Globus pallidus (tissue), 1 donor: ENCODE data around the gene SGMS1.
"Not testable (repeated sequence)": the region's sequence is repeated elsewhere in the genome, so short reads cannot be mapped to it uniquely, and the experiment has no call there.

Source experiments
- DNase-seq: peaks from one replicate; pipeline ENCODE4 v3.0.0-alpha.2; 2015; ENCODE audit warnings: low spot score

SGMS1 gene

DNA sequence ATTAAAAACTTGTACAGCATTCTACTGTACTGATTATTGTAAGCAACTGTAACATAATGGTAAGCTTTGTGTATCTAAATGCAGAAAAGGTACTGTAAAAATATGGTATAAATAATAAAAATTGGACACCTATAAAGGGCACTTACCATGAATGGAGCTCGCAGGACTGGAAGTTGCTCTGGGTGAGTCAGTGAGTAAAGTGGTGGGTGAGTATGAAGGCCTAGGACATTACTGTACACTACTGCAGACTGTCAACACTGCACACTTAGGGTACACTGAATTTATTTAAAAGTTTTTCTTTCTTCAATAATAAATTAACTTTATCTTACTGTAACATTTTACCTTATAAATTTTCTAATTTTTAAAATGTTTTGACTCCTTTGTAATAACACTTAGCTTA is 253.8 kb downstream of the SGMS1 start:
- no peak for DNase-seq

DNA sequence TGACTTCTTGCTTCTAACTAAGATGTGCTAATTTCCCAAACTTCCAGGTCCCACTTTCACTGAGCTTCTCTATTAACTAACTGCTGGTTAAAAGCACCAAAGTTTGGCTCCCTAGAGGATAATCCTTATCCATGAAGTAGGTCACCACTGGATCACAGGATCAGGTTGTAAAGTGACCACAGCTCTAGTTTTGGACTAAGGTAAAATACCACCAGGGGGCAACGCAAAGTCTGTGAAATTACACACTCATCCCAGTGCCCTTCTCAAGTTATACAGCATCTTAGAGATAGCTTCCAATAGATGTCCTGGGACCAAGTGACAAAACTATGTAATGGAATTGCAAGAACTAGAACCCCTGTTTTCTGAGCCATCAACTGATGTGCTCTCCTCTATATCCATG is 256.0 kb downstream of the SGMS1 start:
- no peak for DNase-seq

DNA sequence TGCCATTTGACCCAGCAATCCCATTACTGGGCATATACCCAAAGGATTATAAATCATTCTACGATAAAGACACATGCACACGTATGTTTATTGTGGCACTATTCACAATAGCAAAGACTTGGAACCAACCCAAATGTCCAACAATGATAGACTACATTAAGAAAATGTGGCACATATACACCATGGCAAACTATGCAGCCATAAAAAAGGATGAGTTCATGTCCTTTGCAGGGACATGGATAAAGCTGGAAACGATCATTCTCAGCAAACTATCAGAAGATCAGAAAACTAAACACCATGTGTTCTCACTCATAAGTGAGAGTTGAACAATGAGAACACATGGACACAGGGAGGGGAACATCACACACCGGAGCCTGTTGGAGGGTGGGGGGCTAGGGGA is 257.3 kb downstream of the SGMS1 start:
- not testable (repeated sequence) for DNase-seq

DNA sequence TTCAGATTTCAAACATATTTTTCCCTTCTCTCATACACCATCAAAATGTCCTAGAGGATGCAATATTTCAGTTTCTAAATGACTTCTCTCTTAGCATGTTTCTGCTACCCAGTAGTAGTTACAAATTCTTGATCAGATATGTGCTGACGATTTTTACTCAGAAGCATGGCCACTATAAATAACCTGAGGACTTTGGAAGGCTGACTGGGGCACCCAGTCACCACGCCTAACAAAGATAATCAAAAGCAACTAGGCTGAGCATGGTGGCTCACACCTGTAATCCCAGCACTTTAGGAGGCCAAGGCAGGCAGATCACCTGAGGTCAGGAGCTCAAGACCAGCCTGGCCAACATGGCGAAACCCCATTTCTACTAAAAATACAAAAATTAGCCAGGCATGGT is 259.0 kb downstream of the SGMS1 start:
- DNase-seq: not testable (repeated sequence)

DNA sequence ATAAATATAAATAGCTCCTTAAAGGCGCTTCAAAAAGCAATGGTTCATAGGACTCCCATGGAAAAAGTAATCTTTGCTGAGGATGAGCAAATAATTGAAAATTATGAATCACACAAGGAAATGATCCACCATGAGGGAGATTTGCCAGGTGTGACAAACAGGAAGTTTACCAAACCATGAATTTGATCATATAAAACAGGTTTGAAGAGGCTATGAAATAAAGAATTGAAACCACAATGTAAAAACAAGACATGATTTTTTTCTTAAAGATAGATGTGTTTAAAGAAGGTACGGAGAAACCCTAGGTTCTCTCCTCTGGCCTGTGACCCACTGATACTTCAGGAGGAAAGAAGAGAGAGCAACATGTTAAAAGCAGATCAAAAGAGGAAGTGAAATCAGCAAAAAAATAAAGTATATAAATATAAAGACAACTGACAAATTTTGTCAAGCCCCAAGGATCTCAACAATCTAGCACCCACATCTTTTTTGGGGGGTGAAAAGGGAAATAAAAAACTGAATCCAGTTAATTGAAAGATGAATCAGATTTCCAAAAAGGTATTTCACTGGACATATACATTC is 261.1 kb downstream of the SGMS1 start:
- DNase-seq: no peak

DNA sequence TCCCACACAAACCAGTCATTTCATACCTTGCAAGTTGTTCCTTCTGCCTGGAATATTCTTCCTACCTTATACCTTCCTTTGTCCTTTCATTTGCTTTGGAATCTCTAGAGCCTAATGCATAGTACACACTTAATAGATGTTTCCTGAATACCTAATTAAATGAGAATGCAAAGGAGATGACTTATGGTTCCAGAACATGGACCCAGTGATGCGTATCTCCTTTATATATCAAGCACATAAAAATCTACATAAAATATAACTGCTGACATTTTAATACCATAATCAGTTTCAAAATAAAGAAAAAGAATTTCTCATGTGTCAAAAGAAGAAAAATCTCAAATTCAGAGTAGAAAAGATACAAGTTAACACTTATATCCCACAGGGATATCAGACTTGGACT is 261.8 kb downstream of the SGMS1 start:
- no peak for DNase-seq

DNA sequence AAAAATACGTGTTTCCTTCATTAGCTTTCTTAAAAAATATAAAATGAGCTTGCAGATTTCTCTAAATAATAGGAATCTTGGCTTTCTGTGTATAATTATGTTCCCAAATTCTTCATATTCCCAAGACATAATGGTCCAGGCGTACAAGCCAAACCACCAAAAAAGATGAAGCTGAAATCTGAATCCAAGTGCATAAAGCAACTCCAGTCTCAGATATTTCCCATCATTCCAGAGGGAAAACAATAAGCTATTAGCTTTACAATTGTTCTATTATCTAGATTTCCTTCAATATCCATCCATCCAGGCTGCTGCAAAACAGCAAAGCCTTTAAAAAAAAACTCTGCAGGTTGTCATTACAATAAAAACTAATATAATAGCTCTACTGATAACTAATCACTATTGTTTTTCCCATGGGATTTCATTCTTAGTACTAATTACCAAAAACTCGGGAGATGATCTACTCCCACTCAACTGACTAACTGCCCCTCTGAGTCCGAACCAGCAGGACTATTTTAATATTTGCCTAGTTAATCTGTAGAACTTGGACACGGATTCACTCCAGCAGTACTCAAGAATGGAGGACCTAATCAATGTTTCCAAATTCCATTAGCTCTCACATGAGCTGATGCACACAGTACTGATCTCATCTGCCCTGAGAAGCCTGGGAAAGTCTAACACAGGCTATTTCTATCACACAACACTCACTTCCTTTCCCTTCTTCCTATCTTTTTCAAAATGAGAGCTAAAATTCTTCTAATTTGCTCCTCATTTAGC is 263.5 kb downstream of the SGMS1 start:
- DNase-seq: peak; percentile 69

DNA sequence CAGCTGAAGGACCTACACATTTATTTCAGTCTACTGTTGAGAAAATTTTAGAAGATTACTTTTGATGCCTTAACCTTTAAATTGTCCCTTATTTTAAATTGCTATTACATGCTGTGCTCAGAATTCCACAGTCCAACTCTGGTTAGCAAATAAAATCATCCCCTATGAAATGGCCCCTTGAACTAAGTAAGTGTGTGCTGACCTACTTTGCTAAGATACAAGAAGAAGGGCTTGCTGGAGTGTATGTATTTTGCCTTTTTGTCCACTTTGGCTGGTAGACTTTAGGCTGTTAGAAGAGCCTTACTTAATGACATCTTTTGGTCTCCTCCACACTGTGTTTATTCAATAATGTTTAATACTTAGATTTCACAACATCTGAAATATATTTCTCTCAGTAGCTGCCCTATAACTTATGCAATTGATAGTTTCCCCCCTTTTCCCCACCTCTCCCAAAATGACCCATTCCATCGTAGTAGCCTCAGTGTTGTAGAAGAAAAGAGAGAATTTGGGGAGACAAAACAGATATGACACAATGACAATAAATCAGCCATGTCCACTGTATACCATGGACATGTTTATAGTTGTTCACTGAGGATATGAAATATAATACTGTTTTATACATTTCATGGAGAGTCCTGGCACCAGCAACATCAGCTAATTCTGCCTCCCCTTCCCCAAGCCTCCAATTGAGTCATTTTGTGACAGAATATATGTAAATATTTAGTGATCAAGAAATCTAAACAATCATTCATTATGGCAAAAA is 264.6 kb downstream of the SGMS1 start:
- DNase-seq: no peak

DNA sequence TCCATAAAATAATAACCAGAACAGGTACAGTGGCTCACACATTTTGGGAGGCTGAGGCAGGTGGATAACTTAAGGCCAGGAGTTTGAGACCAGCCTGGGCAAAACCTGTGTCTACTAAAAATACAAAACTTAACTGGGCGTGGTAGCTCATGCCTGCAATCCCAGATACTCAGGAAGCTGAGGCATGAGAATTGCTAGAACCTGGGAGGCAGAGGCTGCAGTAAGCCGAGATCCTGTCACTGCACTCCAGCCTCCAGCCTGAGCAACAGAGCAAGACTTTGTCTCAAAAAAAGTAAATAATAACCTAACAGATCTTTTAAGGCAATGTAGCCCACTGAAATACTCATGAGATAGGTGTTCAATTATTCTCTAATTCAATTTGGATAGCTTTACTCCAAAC is 265.3 kb downstream of the SGMS1 start:
- DNase-seq: no peak

DNA sequence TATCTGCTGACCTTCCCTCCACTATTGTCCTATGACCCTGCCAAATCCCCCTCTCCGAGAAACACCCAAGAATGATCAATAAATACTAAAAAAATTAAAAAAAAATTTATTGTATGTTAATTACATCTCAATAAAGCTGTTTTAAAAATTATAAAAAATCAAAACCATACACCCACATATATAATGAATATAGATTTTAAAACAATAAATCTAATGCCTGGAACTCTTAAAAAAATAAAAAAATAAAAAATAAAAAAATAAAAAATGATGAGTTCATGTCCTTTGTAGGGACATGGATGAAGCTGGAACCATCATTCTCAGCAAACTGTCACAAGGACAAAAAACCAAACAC is 267.3 kb downstream of the SGMS1 start:
- not testable (repeated sequence) for DNase-seq

DNA sequence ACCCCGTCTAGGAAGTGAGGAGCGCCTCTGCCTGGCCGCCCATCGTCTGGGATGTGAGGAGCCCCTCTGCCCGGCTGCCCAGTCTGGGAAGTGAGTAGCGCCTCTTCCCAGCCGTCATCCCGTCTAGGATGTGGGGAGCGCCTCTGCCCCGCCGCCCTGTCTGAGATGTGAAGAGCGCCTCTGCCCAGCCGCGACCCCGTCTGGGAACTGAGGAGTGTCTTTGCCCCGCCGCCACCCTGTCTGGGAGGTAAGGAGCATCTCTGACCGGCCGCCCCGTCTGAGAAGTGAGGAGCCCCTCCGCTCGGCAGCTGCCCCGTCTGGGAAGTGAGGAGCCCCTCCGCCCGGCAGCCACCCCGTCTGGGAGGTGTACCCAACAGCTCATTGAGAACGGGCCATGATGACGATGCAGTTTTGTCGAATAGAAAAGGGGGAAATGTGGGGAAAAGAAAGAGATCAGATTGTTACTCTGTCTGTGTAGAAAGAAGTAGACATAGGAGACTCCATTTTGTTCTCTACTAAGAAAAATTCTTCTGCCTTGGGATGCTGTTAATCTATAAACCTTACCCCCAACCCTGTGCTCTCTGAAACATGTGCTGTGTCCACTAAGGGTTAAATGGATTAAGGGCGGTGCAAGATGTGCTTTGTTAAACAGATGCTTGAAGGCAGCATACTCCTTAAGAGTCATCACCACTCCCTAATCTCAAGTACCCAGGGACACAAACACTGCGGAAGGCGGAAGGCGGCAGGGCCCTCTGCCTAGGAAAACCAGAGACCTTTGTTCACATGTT is 267.9 kb downstream of the SGMS1 start:
- not testable (repeated sequence) for DNase-seq

DNA sequence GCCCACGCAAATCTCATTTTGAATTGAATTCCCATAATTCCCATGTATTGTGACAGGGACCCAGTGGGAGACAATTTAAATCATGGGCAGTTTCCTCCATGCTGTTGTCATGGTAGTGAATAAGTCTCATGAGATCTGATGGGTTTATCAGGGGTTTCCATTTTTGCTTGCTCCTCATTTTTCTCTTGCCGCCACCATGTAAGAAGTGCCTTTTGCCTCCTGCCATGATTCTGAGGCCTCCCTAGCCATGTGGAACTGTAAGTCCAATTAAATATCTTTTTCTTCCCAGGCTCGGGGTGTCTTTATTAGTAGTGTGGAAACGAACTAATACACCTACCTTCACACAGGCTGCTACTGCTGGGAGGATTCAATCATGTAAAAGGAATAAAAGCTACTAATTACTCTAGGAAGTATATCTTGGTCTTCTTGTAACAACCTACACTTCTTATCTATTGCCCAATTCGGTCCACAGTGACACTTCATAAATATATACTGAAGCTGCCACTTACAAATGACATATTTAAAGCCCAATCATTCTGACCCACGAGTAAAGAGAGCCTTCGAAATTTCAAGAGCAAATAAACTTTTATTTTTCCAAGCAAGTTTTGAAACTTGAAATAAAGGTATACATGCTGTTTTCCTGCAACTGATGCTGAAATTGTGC is 272.1 kb downstream of the SGMS1 start:
- no peak for DNase-seq

DNA sequence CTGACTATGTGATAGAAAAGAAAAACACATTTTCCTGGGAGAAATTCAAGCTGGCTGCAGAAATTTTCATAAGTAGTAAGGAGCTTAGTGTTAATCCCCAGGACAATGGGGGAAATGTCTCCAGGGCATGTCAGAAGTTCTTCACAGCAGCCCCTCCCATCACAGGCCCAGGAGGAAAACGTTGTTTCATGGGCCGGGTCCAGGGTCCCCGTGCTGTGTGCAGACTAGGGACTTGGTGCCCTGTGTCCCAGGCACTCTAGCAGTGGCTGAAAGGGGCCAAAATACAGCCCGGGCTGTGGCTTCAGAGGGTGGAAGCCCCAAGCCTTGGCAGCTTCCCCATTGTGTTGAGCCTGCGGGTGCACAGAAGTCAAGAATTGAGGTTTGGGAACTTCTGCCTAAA is 273.4 kb downstream of the SGMS1 start:
- DNase-seq: no peak

DNA sequence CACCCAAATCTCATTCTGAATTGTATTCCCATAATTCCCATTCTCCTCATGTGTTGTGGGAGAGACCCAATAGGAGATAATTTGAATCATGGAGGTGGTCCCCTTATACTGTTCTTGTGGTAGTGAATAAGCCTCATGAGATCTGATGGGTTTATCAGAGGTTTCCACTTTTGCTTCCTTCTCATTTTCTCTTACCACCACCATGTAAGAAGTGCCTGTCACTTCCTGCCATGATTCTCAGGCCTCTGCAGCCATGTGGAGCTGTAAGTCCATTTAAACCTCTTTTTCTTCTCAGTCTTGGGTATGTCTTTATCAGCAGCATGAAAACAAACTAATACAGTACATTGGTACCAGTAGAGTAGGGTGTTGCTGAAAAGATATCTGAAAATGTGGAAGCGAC is 274.2 kb downstream of the SGMS1 start:
- DNase-seq: no peak

DNA sequence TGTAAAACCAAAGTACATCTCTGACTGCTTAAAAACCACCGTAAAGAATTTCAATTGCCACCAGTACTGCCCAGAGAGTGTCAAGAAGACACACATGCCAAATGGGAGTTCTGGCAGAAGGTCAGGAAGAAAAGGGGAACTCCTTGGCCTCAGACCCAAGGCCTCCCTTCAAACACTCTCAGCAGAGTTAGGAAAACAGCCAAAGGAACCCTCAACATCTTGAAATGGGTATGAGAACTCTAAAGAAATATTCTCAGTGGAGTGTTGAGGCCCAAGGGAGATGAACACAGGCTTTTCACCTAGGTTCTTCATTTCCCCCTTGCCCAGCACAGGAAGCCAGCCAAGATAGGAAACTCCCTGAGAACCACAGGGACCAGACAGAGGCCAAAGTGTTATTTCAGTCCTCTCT is 276.4 kb downstream of the SGMS1 start:
- DNase-seq: no peak

DNA sequence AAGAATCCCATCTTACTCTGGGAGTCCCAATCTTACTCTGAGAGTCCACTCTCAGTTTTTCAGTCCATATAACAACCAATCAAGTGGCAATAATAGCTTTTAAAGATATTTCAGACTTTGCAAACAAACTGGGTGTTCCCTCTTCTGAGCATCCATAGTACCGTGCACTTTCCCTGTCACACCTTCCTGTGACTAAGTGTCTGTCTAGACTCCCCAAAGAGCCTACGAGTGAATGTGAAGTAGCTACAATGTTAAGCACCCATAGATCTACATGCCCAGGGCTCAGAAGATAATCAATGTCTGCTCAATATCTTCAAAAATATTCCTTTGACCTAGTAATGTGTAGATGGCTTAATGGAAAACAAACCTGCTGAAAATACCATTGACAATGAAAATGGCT is 276.8 kb downstream of the SGMS1 start:
- no peak for DNase-seq

DNA sequence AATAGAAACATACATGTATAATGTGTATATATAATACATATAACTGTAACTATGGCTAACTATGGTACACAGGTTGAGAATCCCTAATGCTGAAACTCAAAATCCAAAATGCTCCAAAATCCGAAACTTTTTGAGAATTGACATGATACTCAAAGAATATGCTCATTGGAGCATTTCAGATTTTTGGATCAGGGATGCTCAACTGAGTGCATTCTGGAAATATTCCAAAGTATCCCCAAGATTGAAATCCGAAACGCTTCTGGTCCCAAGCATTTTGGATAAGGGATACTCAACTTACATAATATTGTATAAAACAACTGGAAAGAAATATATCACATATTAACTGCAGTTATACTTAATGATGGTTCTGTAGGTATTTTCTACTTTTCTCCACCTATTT is 278.2 kb downstream of the SGMS1 start:
- DNase-seq: no peak

DNA sequence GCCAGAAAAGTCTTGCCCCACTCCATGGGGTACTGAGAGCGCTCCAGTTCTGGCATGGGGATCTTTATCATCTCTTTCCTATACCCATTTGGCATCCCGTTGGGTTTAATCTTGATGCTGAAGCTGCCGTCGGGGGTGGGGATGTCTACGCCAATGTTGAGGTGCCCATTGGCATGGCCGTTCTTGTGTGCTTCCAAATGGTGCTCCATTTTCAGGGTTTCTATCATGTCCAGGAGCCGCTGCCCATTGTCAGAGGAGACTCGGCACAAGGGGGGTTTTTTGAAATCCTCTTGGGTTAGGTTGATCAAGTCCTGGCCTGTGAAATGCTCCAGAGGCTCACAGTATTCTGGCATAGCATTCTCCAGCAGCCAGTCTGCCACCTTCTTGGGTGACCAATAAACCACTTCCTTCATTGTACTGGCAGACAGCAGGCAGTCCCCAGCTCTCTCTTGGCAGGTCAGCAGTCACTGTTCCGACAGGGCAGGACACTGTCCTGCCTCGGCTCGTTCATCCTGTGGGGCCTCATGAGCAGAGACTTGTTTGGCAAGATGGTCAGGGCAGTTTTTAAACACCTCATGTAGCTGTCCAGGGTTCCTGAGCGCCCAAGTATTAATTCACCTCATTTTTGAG is 279.9 kb downstream of the SGMS1 start:
- no peak for DNase-seq

DNA sequence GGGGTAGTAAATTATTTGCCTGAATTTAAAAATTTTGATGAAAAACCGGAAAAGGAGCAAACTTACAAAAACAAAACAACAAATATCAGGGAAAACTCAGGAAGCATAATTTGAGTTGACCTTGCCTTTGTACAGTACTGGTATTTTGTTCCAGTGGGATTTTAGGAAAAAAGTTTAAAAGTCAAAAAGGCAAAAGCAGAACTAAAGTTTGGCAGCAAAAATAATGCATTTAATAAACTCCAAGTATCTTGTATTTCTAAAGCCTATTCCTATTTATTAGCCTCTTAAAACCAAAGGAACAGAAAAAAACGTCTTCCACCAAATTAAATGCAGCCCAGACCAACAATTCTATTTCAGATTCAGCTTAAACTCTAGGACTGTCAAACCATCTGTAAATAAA is 281.8 kb downstream of the SGMS1 start:
- no peak for DNase-seq

DNA sequence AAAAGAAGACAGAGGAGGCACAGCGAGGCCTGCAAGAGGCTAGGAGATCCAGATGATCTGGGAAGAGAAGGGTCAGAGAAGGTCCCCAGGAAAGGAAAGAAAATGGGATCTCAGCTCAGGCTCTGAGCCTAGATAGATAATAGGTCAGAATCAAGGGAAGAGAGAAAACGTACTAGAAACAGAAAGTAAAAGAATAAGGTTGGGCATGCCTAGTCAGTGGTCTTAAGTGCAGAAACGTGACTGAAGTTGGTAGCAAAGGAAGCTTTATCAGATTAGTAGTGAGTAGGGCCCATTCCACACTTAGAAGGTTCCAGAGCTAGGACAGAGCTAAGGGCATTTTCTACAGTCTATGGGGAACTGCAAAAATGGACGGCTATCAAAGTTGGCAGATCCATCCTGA is 287.6 kb downstream of the SGMS1 start:
- DNase-seq: no peak

DNA sequence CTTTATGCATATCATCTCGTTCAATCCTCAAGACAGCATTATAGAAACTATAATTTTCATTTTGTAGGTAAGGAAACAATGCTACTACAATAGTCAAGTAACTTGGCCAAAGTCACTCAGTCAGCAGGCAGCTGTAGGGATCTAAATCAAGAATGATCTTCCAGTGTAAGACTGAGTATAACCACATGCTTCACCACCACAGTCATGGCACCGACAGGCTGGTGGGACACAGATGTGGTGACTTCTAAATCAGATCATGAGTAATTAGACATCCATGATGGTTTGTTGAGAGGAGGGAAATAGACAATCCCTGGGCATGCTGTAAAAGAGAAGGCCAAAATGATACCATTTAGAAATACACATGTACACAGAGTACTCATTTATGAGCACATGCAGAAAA is 288.4 kb downstream of the SGMS1 start:
- DNase-seq: no peak

DNA sequence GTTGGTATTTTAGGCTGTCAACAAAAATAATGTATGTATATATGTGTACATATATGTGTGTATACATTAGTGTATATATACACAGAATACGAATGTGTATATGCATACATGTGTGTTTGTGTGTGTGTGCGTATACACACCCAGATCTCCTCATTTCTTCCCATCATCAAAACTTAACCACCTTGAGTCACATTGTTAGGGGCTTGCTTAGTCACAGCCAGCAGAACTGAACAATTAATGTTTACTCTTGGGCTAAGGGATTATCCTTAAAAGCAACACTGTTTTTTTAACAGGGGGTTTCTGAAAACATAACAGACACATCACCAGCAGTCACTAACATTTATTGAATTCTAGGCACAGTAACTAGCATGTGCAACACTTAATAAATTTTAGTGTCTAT is 289.5 kb downstream of the SGMS1 start:
- no peak for DNase-seq
